IMR-90 (cell line): ENCODE data around the gene RASGRP1. TPM values are rescaled to one million over a fixed set of nuclear protein-coding genes. Genes with fewer than 3 reads are reported as not detected.

ENCODE experiments used
- ATAC-seq: fragments of 200-7000 bp; cut with Tn5 transposase; 2 replicates; pipeline ENCODE4 v1.9.1; 2020; ENCODE audit warnings: low read depth, mild to moderate bottlenecking, moderate library complexity
- BruUV-seq: library from RNA; stranded (reverse); fragments of 400-500 nt; replicated peaks from 2 replicates; lab custom pipeline; 2021; lab: Mats Ljungman, UMichigan
- CTCF ChIA-PET: fragments of 300-600 bp; formaldehyde crosslinking; extraction: SDS; loops from one replicate; lab custom pipeline; 2021; ENCODE audit warnings: antibody characterized with exemption; lab: Yijun Ruan, JAX
- POLR2A ChIA-PET: fragments of 300-600 bp; sonication (Branson Sonifier 250); formaldehyde crosslinking; loops from one replicate; lab custom pipeline; 2022; ENCODE audit warnings: antibody characterized with exemption; ENCODE audit not compliant: unreplicated experiment; lab: Charles Lee
- DNase-seq: peaks from one replicate; pipeline ENCODE4 v3.0.0; 2013
- H2AFZ ChIP-seq: replicated peaks from 2 replicates; pipeline ENCODE3; 2013; ENCODE audit warnings: low read length, mild to moderate bottlenecking; ENCODE audit not compliant: poor library complexity
- H2AK5ac ChIP-seq: 2 replicates; pipeline ENCODE4 v1.6.1; 2013; ENCODE audit warnings: low read depth, low read length, inconsistent platforms
- H2AK9ac ChIP-seq: replicated peaks from 2 replicates; pipeline ENCODE3; 2013; ENCODE audit warnings: mild to moderate bottlenecking, low read depth, low read length, moderate library complexity; ENCODE audit not compliant: poor library complexity
- H2BK120ac ChIP-seq: 2 replicates; pipeline ENCODE4 v1.6.1; 2013; ENCODE audit warnings: low read depth, low read length, inconsistent platforms
- H2BK15ac ChIP-seq: 3 replicates; pipeline ENCODE4 v1.6.1; 2013; ENCODE audit warnings: low read depth, low read length, inconsistent platforms
- H2BK20ac ChIP-seq: 2 replicates; pipeline ENCODE4 v1.6.1; 2013; ENCODE audit warnings: low read depth, mild to moderate bottlenecking, inconsistent platforms, low read length, moderate library complexity
- H2BK5ac ChIP-seq: 2 replicates; pipeline ENCODE4 v1.6.1; 2013; ENCODE audit warnings: mild to moderate bottlenecking, low read depth, low read length, inconsistent platforms; ENCODE audit not compliant: poor library complexity, severe bottlenecking
- H3K14ac ChIP-seq: replicated peaks from 2 replicates; pipeline ENCODE4 v1.6.1; 2013; ENCODE audit warnings: low read depth, low read length, inconsistent platforms
- H3K18ac ChIP-seq: 2 replicates; pipeline ENCODE4 v1.6.1; 2013; ENCODE audit warnings: low read depth, low read length, control low read depth
- H3K23ac ChIP-seq: 2 replicates; pipeline ENCODE4 v1.6.1; 2013; ENCODE audit warnings: low read depth, low read length, inconsistent platforms
- H3K27ac ChIP-seq: 2 replicates; pipeline ENCODE4 v1.5.1; 2013; ENCODE audit warnings: mild to moderate bottlenecking, control low read depth, low read length; ENCODE audit not compliant: insufficient read depth
- H3K27me3 ChIP-seq: 2 replicates; pipeline ENCODE4 v1.6.1; 2013; ENCODE audit warnings: low read length; ENCODE audit not compliant: control insufficient read depth, insufficient read depth
- H3K36me3 ChIP-seq: 2 replicates; pipeline ENCODE4 v1.6.1; 2013; ENCODE audit warnings: low read length, mixed read lengths; ENCODE audit not compliant: control insufficient read depth, insufficient read depth
- H3K4ac ChIP-seq: 2 replicates; pipeline ENCODE4 v1.6.1; 2013; ENCODE audit warnings: low read depth, low read length, inconsistent platforms
- H3K4me1 ChIP-seq: 2 replicates; pipeline ENCODE4 v1.6.1; 2013; ENCODE audit warnings: low read length, mixed read lengths; ENCODE audit not compliant: control insufficient read depth, insufficient read depth
- H3K4me2 ChIP-seq: 2 replicates; pipeline ENCODE4 v1.6.1; 2013; ENCODE audit warnings: low read depth, mild to moderate bottlenecking, control low read depth, low read length, moderate library complexity
- H3K4me3 ChIP-seq: 2 replicates; pipeline ENCODE4 v1.5.1; 2013; ENCODE audit warnings: low read depth, mild to moderate bottlenecking, control low read depth, low read length, moderate library complexity; ENCODE audit not compliant: insufficient read depth
- H3K56ac ChIP-seq: 2 replicates; pipeline ENCODE4 v1.6.1; 2013; ENCODE audit warnings: low read length, inconsistent platforms; ENCODE audit not compliant: insufficient read depth; ENCODE audit errors: extremely low read depth
- H3K79me1 ChIP-seq, 2 experiments: 2 replicates each; pipeline ENCODE4 v1.6.1; 2013; ENCODE audit warnings: low read length in 2 of 2, inconsistent platforms in 1 of 2, low read depth in 1 of 2
- H3K9ac ChIP-seq: 2 replicates; pipeline ENCODE4 v1.6.1; 2013; ENCODE audit warnings: low read depth, low read length, control low read depth
- H3K9me1 ChIP-seq: 2 replicates; pipeline ENCODE4 v1.6.1; 2013; ENCODE audit warnings: low read length, inconsistent platforms; ENCODE audit not compliant: insufficient read depth
- H3K9me3 ChIP-seq: 2 replicates; pipeline ENCODE4 v1.6.1; 2013; ENCODE audit warnings: low read length; ENCODE audit not compliant: control insufficient read depth, insufficient read depth
- H4K20me1 ChIP-seq: 2 replicates; pipeline ENCODE4 v1.6.1; 2013; ENCODE audit warnings: low read length, inconsistent platforms; ENCODE audit not compliant: insufficient read depth
- H4K5ac ChIP-seq: 2 replicates; pipeline ENCODE4 v1.6.1; 2013; ENCODE audit warnings: mild to moderate bottlenecking, low read depth, low read length, control low read depth
- H4K8ac ChIP-seq, 2 experiments: 2 replicates each; pipeline ENCODE4 v1.6.1; 2013; ENCODE audit warnings: low read depth in 2 of 2, low read length in 2 of 2, control low read depth in 1 of 2, inconsistent platforms in 1 of 2
- H4K91ac ChIP-seq: 2 replicates; pipeline ENCODE4 v1.6.1; 2013; ENCODE audit warnings: low read depth, low read length, inconsistent platforms; ENCODE audit not compliant: insufficient read depth
- FOS ChIP-seq: fragments of 150-350 bp; IDR thresholded peaks from 2 replicates; pipeline ENCODE4 v1.6.1; 2016; ENCODE audit warnings: low read depth, low read length
- POLR2A ChIP-seq: IDR thresholded peaks from 2 replicates; pipeline ENCODE4 v1.6.1; 2012; ENCODE audit warnings: mild to moderate bottlenecking, low read depth, low read length
- RAD21 ChIP-seq: IDR thresholded peaks from 2 replicates; pipeline ENCODE4 v1.6.1; 2012; ENCODE audit warnings: low read length, improper control_type of control experiment
- WGBS, 2 experiments: methylation state at CpG; one replicate each; pipeline versions ENCODE4 v1.1.5 to v1.1.7; 2013; ENCODE audit warnings: missing lambda C conversion rate in 2 of 2; ENCODE audit not compliant: insufficient read length in 1 of 2; ENCODE audit errors: extremely low coverage in 2 of 2; 5-methylcytosine and 5-hydroxymethylcytosine counted together
- dilution Hi-C: fragments of 300-500 bp; cut with HindIII; formaldehyde crosslinking; loops from one replicate; pipeline ENCODE4 v1.14.3; 2018; ENCODE audit warnings: low sequenced_read_pairs; ENCODE audit not compliant: unreplicated experiment
- in situ Hi-C: fragments of 300-500 bp; cut with MboI; formaldehyde crosslinking; loops from 3 replicates; pipeline ENCODE4 v1.14.3; 2019; ENCODE audit warnings: low sequenced_read_pairs, inconsistent platforms, mixed read lengths
- intact Hi-C: fragments of 100-400 bp; cut with micrococcal nuclease; formaldehyde crosslinking; loops from 2 replicates; pipeline ENCODE4 v1.10.0; 2022
- polyA plus RNA-seq, 3 experiments: library from polyadenylated mRNA; depleted of rRNA; stranded (reverse); fragments of >200 nt; gene quantifications; 2 replicates each; pipeline ENCODE4 v1.2.3, GENCODE V29; 2012; ENCODE audit warnings: low replicate concordance in 1 of 3
- total RNA-seq: library from RNA; depleted of rRNA; stranded (reverse); fragments of >200 nt; gene quantifications from 2 replicates; pipeline ENCODE4 v1.2.3, GENCODE V29; 2012
- TF ChIP-seq, protein P1 (sequence below): fragments of 150-350 bp; IDR thresholded peaks from 2 replicates; pipeline ENCODE4 v1.6.1; 2016; ENCODE audit warnings: low read depth, mild to moderate bottlenecking, low read length, moderate library complexity, borderline replicate concordance
- TF ChIP-seq, protein P2 (sequence below): fragments of 150-350 bp; IDR thresholded peaks from 2 replicates; pipeline ENCODE4 v1.6.1; 2017; ENCODE audit warnings: mild to moderate bottlenecking, antibody characterized with exemption, low read length, low read depth

The RASGRP1 gene
- total and polyA plus RNA-seq, 2 of the 4 experiments (the other 2 are of a cell fraction), result 1.4 to 3.2 TPM

DNA sequence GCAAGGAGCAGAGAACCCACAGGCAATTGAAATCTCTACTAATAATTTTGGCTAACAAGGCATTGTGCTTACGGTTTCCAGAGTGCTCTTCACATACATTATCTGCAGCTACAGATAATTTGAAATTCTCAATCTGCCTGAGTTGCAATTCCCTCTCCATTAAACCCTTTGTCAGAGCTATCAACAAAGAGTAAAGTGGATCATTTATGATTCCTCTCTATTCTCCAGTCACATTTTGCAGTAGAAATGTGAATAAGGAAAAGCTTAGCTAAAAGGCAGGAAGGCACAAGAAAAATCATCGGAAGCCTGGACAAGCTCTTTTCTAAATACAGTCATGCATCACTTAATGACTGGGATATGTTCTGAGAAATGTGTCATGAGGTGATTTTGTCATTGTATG lies 61.1 kb downstream of the RASGRP1 start:
- no peak overlapping the region for H2BK15ac ChIP-seq
- H2AK5ac ChIP-seq, result no peak overlapping the region
- in situ Hi-C loops (no loop called here), intact Hi-C loops (no loop called here), dilution Hi-C loops (no loop called here)
- H3K27ac ChIP-seq, result no peak overlapping the region
- no peak overlapping the region for H3K14ac ChIP-seq
- H3K9me1 ChIP-seq, result peaks cover 5% of the 10 kb centered on the region; the same call in 1 of the 2 replicates
- DNase-seq, result no peak
- no peaks in the 10 kb centered on the region for H4K20me1 ChIP-seq
- no peak overlapping the region for H3K9ac ChIP-seq
- POLR2A ChIA-PET, result no interaction called here
- H3K4me3 ChIP-seq, result no peak overlapping the region
- H2BK120ac ChIP-seq, result no peak overlapping the region
- H3K27me3 ChIP-seq, result no peaks in the 10 kb centered on the region
- CTCF ChIA-PET, result no interaction called here
- WGBS, 2 experiments, result no CpG with 5 or more reads among the region's 2 CpGs
- no peak overlapping the region for H2BK5ac ChIP-seq
- no peaks in the 10 kb centered on the region for H3K79me1 ChIP-seq
- BruUV-seq, result no TSS peak
- no peaks in the 10 kb centered on the region for H3K36me3 ChIP-seq
- H2BK20ac ChIP-seq, result no peak overlapping the region
- no peak for ATAC-seq
- H3K23ac ChIP-seq, result no peak overlapping the region
- H4K5ac ChIP-seq, result no peak overlapping the region
- no peak overlapping the region for H4K91ac ChIP-seq
- H3K56ac ChIP-seq, result no peak overlapping the region
- H3K18ac ChIP-seq, result no peak overlapping the region
- TF ChIP-seq, protein P1, sequence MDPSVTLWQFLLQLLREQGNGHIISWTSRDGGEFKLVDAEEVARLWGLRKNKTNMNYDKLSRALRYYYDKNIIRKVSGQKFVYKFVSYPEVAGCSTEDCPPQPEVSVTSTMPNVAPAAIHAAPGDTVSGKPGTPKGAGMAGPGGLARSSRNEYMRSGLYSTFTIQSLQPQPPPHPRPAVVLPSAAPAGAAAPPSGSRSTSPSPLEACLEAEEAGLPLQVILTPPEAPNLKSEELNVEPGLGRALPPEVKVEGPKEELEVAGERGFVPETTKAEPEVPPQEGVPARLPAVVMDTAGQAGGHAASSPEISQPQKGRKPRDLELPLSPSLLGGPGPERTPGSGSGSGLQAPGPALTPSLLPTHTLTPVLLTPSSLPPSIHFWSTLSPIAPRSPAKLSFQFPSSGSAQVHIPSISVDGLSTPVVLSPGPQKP, result no peak
- TF ChIP-seq POLR2A (no peak), FOS (no peak), RAD21 (no peak)
- TF ChIP-seq, protein P2, sequence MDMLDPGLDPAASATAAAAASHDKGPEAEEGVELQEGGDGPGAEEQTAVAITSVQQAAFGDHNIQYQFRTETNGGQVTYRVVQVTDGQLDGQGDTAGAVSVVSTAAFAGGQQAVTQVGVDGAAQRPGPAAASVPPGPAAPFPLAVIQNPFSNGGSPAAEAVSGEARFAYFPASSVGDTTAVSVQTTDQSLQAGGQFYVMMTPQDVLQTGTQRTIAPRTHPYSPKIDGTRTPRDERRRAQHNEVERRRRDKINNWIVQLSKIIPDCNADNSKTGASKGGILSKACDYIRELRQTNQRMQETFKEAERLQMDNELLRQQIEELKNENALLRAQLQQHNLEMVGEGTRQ, result no peak
- H3K4ac ChIP-seq, result no peak overlapping the region
- no peaks in the 10 kb centered on the region for H3K9me3 ChIP-seq
- no peaks in the 10 kb centered on the region for H3K4me1 ChIP-seq
- no peak overlapping the region for H3K4me2 ChIP-seq
- H2AK9ac ChIP-seq, result no peak overlapping the region
- H4K8ac ChIP-seq, result no peak overlapping the region
- no peak overlapping the region for H2AFZ ChIP-seq
